GM10266 (cell line): ENCODE measurements around the gene BUD13.

Source experiments
- DNase-seq: peaks from one replicate; pipeline ENCODE4 v3.0.0; 2012; ENCODE audit errors: extremely low spot score
- TF ChIP-seq, protein P1 (sequence below): IDR thresholded peaks from 2 replicates; pipeline ENCODE4 v1.5.1; 2012; ENCODE audit warnings: mild to moderate bottlenecking, low read depth; ENCODE audit not compliant: control insufficient read depth, insufficient read depth; ENCODE audit errors: missing control alignments

Gene BUD13

DNA sequence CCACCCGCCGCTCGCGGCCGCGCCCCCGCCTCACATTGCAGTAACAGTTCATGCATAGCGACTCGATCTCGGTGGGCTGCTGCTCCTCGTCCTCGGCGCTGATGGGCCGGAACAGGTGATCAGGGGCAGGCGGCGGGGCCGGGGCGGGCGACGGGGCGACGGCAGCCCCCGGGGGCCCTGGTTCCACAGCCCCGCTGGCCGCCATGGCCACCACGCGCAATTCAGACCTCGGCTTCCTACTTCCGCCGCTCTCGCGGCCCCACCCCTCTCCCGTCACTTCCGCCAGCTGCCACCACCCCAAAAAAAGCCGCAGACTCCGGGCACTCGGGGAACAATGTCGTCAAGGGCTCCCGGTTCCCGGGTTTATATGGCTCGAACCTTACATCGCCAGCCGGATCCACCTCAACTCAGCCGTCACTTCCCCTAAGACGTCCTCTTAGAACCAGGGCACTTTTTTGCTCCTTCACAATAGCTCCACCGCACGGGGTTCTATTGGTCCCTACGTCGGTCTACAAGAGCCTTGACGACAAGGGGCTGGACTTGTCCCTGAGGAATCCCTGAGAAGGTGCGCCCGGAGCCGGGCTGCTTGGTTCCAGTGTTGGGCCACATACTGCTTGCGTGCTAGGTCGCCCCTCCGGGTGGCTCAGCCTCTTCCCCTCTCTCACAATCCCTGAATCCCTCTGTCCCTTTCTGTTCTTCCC, 15.1 kb upstream of the BUD13 start, which contains the start of gene ZPR1:
TSS of gene ZPR1 (minus strand) at position 238 of the 701 bp plus-strand sequence. CDS start at position 205, 33 bp downstream.
- DNase-seq = peak; percentile 95

DNA sequence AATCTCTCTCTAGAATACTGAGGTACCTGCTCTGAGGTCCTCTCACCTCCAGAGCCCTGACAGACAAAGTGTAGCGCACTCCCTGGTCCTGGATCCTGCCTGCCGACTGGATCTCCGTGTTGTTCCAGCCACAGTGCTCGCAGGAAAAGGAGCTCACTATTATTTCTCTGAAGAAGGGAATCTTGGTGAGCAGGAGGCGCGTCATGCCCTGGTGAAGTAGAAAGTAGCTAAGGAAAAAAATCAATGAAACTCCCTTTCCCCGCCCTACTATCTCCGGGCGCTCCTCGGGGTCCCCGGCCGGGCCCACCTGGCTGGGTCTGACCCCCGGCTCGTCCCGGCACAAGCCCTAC, 14.6 kb upstream of the BUD13 start:
- no peak for DNase-seq
- TF ChIP-seq, protein P1, sequence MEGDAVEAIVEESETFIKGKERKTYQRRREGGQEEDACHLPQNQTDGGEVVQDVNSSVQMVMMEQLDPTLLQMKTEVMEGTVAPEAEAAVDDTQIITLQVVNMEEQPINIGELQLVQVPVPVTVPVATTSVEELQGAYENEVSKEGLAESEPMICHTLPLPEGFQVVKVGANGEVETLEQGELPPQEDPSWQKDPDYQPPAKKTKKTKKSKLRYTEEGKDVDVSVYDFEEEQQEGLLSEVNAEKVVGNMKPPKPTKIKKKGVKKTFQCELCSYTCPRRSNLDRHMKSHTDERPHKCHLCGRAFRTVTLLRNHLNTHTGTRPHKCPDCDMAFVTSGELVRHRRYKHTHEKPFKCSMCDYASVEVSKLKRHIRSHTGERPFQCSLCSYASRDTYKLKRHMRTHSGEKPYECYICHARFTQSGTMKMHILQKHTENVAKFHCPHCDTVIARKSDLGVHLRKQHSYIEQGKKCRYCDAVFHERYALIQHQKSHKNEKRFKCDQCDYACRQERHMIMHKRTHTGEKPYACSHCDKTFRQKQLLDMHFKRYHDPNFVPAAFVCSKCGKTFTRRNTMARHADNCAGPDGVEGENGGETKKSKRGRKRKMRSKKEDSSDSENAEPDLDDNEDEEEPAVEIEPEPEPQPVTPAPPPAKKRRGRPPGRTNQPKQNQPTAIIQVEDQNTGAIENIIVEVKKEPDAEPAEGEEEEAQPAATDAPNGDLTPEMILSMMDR = no peak

More for the DNA sequence above, 15.1 kb upstream of the BUD13 start, which contains the start of gene ZPR1:
- TF ChIP-seq, protein P1 = no peak

DNA sequence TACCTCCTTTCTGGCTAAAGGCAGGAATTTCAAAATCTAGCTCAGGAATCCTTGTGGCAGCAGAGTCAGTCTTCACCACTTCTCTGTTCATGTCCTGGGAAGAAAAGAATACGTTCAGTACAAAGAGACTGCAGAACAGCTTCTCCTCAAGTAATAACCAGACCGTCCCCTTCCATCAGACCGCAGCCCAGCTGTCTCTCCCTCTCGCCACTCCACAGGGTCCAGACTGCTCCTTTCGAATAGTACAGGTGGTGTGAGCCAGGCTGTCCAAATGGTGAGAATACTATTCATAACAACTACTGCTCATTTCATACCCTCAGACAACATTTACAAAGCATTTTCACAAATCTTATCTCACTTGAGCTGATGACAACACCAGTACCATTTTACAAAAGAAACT, 14.2 kb upstream of the BUD13 start:
- no peak for DNase-seq
- TF ChIP-seq, protein P1 = no peak

DNA sequence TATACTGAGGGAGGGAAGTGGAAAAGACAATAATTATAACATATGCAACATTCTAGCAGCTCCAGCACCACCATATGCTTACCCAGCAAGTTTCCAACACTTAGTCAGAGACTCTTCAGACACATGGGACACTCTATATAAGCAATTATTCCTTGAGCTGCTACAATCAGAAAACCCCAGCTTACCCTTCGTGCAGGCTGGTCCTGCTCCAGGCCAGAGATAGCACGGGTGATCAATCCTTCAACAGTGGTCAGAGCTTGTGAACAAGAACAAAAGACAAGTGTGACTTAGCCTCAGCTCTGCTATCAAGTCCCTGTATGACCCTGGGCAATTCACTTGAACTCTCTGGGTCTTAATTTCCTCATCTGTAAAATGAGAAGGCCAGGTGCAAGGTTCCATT, 13.5 kb upstream of the BUD13 start:
- TF ChIP-seq, protein P1 = no peak
- no peak for DNase-seq

DNA sequence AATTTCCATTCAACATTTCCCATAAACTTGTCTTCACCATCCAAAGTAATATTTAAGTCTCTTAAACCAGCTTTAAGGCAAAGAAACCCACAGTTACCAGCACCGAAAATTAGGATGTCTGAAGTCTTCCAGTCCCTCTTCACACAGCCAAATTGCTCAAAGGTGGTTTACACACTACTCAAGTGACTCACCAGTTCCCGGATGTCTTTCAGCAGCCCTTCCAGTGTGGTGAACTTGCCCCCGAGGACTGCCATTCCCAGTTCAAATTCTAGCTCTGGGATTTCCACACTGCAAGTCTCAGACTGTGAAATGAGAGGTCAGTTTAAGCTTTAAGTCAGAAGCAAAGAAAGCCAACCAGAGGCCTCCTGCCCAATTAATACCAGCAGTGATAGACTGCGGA, 9.9 kb upstream of the BUD13 start:
- TF ChIP-seq, protein P1 = no peak
- DNase-seq = no peak

DNA sequence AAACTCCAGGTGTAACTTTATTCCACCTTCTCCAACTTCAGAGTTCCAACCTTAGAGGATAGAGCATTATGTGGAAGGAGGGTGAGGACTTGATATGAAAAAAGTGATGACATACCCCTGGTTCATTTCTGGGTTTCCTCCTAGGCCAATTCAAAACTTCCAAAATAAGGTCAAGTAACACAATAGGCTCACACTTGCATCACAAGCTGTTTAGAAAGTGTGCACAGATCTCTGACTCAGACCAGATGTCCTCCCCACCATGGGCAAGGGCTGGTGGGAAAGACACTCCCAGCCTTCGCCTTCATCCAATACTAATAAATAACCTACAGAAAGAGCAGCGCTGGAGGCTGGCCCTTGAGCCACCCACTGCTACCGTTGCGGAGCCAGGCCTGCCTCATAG, 5.8 kb upstream of the BUD13 start:
- DNase-seq = no peak
- TF ChIP-seq, protein P1 = no peak

DNA sequence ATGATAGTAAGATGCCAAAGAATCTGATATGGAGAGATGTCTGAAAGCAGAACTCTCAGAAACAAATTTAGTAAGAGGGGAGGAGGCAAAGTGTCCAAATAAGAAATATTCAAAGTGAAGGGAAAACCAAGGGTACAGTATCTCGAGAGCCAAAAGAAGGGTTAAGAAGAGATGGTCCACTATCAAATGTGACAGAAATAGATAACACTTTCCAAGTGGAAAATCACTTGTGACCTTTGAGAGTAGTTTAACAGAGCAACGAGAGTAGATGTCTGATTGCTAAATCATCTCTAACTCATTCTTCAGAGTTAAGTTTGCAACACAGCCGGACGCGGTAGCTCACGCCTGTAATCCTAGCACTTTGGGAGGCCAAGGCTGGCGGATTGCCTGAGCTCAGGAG, 4.3 kb upstream of the BUD13 start:
- DNase-seq = no peak
- TF ChIP-seq, protein P1 = no peak
